ENCODE data around the gene PTPRN2. TPM values are rescaled to one million over a fixed set of nuclear protein-coding genes. Genes with fewer than 3 reads are reported as not detected.

The PTPRN2 gene
- total and polyA plus RNA-seq, 2 experiments from 2014 or later: 0.28 TPM; not detected in 1

DNA sequence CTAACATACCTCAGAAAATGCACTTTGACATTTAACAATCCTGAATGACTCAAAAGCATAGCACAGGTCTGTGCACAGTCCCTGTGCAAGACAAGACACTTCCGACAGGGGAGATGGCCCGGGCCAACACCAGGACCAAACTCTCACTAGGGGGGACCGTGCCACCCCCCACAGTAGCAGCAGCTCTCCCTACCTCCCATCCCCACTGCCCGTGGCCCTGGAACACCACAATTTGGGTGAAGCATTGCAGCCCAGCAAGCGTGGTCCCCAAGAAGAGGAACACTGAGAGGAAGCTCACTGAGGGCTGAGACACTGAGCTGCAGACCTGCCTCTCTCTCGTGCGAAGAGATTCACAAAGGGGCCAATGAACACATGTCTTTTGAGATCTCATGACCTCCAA, 26.0 kb downstream of the PTPRN2 start:
- Histone ChIP-seq H3K4me1 (ENCODE audit: low read depth) (no peaks in the 10 kb centered on the region), H3K9me3 (ENCODE audit: low read depth) (no peaks in the 10 kb centered on the region), H3K36me3 (no peaks in the 10 kb centered on the region), H3K27ac (no peak overlapping the region), H3K4me3 (no peak overlapping the region), H3K27me3 (no peaks in the 10 kb centered on the region)
- TF ChIP-seq, protein P1, sequence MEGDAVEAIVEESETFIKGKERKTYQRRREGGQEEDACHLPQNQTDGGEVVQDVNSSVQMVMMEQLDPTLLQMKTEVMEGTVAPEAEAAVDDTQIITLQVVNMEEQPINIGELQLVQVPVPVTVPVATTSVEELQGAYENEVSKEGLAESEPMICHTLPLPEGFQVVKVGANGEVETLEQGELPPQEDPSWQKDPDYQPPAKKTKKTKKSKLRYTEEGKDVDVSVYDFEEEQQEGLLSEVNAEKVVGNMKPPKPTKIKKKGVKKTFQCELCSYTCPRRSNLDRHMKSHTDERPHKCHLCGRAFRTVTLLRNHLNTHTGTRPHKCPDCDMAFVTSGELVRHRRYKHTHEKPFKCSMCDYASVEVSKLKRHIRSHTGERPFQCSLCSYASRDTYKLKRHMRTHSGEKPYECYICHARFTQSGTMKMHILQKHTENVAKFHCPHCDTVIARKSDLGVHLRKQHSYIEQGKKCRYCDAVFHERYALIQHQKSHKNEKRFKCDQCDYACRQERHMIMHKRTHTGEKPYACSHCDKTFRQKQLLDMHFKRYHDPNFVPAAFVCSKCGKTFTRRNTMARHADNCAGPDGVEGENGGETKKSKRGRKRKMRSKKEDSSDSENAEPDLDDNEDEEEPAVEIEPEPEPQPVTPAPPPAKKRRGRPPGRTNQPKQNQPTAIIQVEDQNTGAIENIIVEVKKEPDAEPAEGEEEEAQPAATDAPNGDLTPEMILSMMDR (IDR thresholded peaks at IDR 0.05; ENCODE audit: low read depth, low read length): no peak
- no peak for DNase-seq (ENCODE audit: low read depth in 1 of 2, low spot score in 1 of 2)

DNA sequence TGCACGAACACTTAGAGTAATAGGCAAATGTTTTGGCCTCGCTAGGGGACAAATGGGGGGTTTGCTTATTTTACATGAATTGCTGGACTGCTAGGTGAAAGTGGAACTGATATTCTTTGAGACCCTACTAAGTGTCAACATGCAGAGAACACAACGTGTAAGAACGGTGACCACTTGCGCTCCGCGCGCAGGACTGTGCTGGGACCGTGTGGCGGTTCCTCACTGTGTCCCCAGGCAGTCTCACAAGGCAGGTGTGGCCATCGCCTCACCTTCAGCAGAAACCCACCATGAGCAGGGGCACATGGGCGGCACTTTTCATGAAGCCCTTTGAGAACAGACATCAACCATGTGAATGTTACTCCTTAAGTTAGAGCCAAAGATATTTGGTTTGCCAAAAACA, 27.2 kb downstream of the PTPRN2 start:
- no peaks in the 10 kb centered on the region for H3K27me3 ChIP-seq
- no peaks in the 10 kb centered on the region for H3K4me1 ChIP-seq (ENCODE audit: low read depth)
- TF ChIP-seq, protein P1 (IDR thresholded peaks at IDR 0.05; ENCODE audit: low read depth, low read length): no peak
- no peak for DNase-seq (ENCODE audit: low read depth in 1 of 2, low spot score in 1 of 2)
- H3K27ac ChIP-seq: no peak overlapping the region
- no peak overlapping the region for H3K4me3 ChIP-seq
- no peaks in the 10 kb centered on the region for H3K9me3 ChIP-seq (ENCODE audit: low read depth)
- no peaks in the 10 kb centered on the region for H3K36me3 ChIP-seq

DNA sequence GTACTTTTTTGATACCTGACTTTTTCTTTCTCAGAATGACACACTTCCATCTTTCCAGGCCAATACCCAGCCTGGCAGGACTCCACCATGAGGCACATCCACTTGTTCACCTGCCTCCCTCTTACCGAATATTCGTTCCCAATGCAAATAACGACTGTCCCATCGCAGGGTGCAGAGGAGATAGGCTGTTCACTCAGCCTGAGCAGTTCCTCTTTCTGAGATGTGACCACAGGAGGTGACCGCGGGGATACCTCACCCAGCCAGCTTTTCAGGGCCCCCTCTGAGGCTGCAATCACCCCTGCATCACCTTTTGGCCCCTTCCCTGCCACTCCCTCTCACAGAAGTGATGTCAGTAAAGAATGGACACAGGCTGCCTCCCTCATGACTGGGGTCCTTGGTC, 28.3 kb downstream of the PTPRN2 start:
- Histone ChIP-seq H3K4me1 (ENCODE audit: low read depth) (no peaks in the 10 kb centered on the region), H3K27me3 (no peaks in the 10 kb centered on the region), H3K36me3 (no peaks in the 10 kb centered on the region), H3K4me3 (no peak overlapping the region), H3K27ac (no peak overlapping the region), H3K9me3 (ENCODE audit: low read depth) (no peaks in the 10 kb centered on the region)
- DNase-seq (ENCODE audit: low read depth in 1 of 2, low spot score in 1 of 2): no peak
- TF ChIP-seq, protein P1 (IDR thresholded peaks at IDR 0.05; ENCODE audit: low read depth, low read length): no peak

DNA sequence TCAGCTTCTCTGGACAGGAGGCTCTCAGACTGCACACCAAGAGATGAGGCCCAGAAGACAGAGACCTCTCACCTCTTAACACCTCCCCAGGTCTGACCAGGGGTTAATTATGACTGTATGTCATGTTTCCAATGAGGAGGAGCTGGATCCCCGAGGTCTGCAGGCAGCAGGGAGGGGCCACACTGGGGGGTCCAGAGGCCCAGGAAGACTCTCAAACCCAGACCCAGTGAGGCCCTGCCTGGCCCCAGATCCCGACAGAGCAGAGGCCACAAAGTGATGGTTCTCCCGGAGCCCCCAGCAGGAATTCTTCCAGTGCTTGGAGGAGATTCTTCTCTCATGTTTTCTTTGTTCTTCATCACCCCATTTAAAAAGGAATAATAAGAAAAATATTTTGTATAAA, 28.8 kb downstream of the PTPRN2 start:
- no peak overlapping the region for H3K4me3 ChIP-seq
- no peak for DNase-seq (ENCODE audit: low read depth in 1 of 2, low spot score in 1 of 2)
- H3K27ac ChIP-seq: no peak overlapping the region
- no peaks in the 10 kb centered on the region for H3K27me3 ChIP-seq
- H3K4me1 ChIP-seq (ENCODE audit: low read depth): no peaks in the 10 kb centered on the region
- no peaks in the 10 kb centered on the region for H3K36me3 ChIP-seq
- TF ChIP-seq, protein P1 (IDR thresholded peaks at IDR 0.05; ENCODE audit: low read depth, low read length): no peak
- no peaks in the 10 kb centered on the region for H3K9me3 ChIP-seq (ENCODE audit: low read depth)

DNA sequence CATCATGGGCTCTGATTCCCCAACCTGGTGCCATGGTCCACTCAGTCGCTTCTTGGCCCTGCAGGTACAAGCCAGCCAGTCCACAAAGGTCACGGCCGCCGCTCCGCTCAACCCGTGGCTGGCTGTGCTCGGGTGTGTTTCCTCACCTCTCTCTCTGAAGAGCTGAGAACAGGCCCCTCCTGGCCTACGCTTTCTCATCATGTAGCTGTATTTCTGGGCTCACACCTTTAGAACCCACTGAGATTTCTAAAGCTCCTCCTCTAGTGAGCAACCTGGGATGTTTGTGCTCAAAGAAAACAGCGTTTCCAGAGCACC, 30.2 kb downstream of the PTPRN2 start:
- Histone ChIP-seq H3K9me3 (ENCODE audit: low read depth) (no peaks in the 10 kb centered on the region), H3K4me3 (no peak overlapping the region), H3K27me3 (no peaks in the 10 kb centered on the region), H3K4me1 (ENCODE audit: low read depth) (no peaks in the 10 kb centered on the region), H3K36me3 (no peaks in the 10 kb centered on the region), H3K27ac (no peak overlapping the region)
- no peak for DNase-seq (ENCODE audit: low read depth in 1 of 2, low spot score in 1 of 2)
- TF ChIP-seq, protein P1 (IDR thresholded peaks at IDR 0.05; ENCODE audit: low read depth, low read length): no peak

Measured in cardiac muscle cell (in vitro differentiated cells and primary cell).